ENCODE measurements around the gene NCS1.

DNA sequence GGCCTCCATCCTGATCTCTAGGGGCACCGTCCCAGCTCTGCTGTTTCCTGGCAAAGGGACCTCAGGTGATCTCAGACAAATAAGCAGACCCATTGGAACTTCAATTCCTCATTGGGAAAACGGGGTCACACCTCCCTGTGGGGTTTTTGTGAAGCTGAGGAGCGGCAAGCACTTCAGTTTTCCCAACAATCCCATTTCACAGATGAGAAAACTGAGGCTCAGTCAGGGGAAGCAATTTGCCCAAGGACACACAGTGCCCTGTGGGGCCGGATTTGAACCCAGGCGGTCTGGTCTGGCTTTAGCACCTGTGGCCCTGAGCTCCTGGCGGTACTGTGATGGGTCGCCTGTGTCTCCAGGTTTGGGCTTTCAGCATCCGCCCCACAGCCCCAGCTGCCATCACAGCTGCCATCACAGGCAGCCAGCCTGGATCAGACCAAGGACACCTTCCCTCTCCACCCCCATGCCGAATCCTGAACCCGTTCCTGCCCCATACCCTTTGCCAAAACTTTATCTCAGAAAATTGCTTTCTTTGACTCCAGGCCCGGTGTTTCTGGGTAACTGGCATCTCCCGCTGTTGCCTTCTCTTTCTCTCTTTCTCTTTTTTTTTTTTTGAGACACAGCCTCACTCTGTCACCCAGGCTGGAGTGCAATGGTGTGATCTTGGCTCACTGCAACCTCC is 26.4 kb downstream of the NCS1 start:
- TF ChIP-seq, protein P1, sequence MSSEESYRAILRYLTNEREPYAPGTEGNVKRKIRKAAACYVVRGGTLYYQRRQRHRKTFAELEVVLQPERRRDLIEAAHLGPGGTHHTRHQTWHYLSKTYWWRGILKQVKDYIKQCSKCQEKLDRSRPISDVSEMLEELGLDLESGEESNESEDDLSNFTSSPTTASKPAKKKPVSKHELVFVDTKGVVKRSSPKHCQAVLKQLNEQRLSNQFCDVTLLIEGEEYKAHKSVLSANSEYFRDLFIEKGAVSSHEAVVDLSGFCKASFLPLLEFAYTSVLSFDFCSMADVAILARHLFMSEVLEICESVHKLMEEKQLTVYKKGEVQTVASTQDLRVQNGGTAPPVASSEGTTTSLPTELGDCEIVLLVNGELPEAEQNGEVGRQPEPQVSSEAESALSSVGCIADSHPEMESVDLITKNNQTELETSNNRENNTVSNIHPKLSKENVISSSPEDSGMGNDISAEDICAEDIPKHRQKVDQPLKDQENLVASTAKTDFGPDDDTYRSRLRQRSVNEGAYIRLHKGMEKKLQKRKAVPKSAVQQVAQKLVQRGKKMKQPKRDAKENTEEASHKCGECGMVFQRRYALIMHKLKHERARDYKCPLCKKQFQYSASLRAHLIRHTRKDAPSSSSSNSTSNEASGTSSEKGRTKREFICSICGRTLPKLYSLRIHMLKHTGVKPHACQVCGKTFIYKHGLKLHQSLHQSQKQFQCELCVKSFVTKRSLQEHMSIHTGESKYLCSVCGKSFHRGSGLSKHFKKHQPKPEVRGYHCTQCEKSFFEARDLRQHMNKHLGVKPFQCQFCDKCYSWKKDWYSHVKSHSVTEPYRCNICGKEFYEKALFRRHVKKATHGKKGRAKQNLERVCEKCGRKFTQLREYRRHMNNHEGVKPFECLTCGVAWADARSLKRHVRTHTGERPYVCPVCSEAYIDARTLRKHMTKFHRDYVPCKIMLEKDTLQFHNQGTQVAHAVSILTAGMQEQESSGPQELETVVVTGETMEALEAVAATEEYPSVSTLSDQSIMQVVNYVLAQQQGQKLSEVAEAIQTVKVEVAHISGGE (tag by site-specific recombination; conservative IDR thresholded peaks at IDR 0.05; ENCODE audit: low read depth) = no peak
- TF ChIP-seq, protein P2, sequence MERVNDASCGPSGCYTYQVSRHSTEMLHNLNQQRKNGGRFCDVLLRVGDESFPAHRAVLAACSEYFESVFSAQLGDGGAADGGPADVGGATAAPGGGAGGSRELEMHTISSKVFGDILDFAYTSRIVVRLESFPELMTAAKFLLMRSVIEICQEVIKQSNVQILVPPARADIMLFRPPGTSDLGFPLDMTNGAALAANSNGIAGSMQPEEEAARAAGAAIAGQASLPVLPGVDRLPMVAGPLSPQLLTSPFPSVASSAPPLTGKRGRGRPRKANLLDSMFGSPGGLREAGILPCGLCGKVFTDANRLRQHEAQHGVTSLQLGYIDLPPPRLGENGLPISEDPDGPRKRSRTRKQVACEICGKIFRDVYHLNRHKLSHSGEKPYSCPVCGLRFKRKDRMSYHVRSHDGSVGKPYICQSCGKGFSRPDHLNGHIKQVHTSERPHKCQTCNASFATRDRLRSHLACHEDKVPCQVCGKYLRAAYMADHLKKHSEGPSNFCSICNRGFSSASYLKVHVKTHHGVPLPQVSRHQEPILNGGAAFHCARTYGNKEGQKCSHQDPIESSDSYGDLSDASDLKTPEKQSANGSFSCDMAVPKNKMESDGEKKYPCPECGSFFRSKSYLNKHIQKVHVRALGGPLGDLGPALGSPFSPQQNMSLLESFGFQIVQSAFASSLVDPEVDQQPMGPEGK (tag by site-specific recombination; IDR thresholded peaks at IDR 0.05) = no peak
- TF ChIP-seq, protein P3, sequence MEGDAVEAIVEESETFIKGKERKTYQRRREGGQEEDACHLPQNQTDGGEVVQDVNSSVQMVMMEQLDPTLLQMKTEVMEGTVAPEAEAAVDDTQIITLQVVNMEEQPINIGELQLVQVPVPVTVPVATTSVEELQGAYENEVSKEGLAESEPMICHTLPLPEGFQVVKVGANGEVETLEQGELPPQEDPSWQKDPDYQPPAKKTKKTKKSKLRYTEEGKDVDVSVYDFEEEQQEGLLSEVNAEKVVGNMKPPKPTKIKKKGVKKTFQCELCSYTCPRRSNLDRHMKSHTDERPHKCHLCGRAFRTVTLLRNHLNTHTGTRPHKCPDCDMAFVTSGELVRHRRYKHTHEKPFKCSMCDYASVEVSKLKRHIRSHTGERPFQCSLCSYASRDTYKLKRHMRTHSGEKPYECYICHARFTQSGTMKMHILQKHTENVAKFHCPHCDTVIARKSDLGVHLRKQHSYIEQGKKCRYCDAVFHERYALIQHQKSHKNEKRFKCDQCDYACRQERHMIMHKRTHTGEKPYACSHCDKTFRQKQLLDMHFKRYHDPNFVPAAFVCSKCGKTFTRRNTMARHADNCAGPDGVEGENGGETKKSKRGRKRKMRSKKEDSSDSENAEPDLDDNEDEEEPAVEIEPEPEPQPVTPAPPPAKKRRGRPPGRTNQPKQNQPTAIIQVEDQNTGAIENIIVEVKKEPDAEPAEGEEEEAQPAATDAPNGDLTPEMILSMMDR (tag by site-specific recombination; IDR thresholded peaks at IDR 0.05) = no peak
- TF ChIP-seq ZNF121 (tag by site-specific recombination; IDR thresholded peaks at IDR 0.05) (no peak), ZNF274 (IDR thresholded peaks at IDR 0.05; ENCODE audit: low read length) (no peak), ZNF274 (tag by site-specific recombination; IDR thresholded peaks at IDR 0.05; ENCODE audit: borderline replicate concordance) (no peak)
